Endothelial cell (in vitro differentiated cells): Measurements from ENCODE around the gene KCNJ13. TPM values are rescaled to one million over a fixed set of nuclear protein-coding genes. Genes with fewer than 3 reads are reported as not detected.

Source experiments
- DNase-seq: peaks from one replicate; pipeline ENCODE4 v3.0.0; 2021; ENCODE audit warnings: low spot score
- H3K27ac Mint-ChIP-seq: one replicate; pipeline ENCODE4 v1.8.0; 2021; ENCODE audit warnings: mixed read lengths, inconsistent platforms; ENCODE audit not compliant: unreplicated experiment
- H3K27me3 Mint-ChIP-seq: one replicate; pipeline ENCODE4 v1.8.0; 2021; ENCODE audit warnings: mild to moderate bottlenecking, moderate library complexity, mixed read lengths, inconsistent platforms; ENCODE audit not compliant: unreplicated experiment
- H3K36me3 Mint-ChIP-seq: one replicate; pipeline ENCODE4 v1.8.0; 2021; ENCODE audit warnings: mild to moderate bottlenecking, low read depth, mixed read lengths, inconsistent platforms; ENCODE audit not compliant: unreplicated experiment
- H3K4me1 Mint-ChIP-seq: one replicate; pipeline ENCODE4 v1.8.0; 2021; ENCODE audit warnings: mild to moderate bottlenecking, mixed read lengths, inconsistent platforms; ENCODE audit not compliant: unreplicated experiment
- H3K4me3 Mint-ChIP-seq: one replicate; pipeline ENCODE4 v1.8.0; 2021; ENCODE audit warnings: mild to moderate bottlenecking, mixed read lengths, inconsistent platforms; ENCODE audit not compliant: unreplicated experiment
- H3K9me3 Mint-ChIP-seq: one replicate; pipeline ENCODE4 v1.8.0; 2021; ENCODE audit warnings: mixed read lengths, inconsistent platforms; ENCODE audit not compliant: unreplicated experiment
- total RNA-seq: library from RNA; stranded (reverse); fragmentation: NEBNext Ultra II Directional; extraction: Animal tissue kit (Norgen Biotek cat#: 25700); gene quantifications from one replicate; pipeline ENCODE4 v1.2.1, GENCODE V29; 2021; ENCODE audit not compliant: unreplicated experiment
- TF ChIP-seq, protein P1 (sequence below): fragments of 200-600 bp; sonication (generic); IDR thresholded peaks from one replicate; pipeline ENCODE4 v1.5.0; 2021; ENCODE audit warnings: antibody characterized with exemption; ENCODE audit not compliant: unreplicated experiment

KCNJ13 gene
- total RNA-seq, 1 donor from 2014 or later, result not detected

GRCh38 chr2:232794981-232795380 is 18.6 kb upstream of the KCNJ13 start:
- H3K27me3 Mint-ChIP-seq, result no peaks in the 10 kb centered on the region
- peaks cover 22% of the 10 kb centered on the region for H3K36me3 Mint-ChIP-seq
- no peak overlapping the region for H3K27ac Mint-ChIP-seq
- DNase-seq, result no peak
- TF ChIP-seq, protein P1, sequence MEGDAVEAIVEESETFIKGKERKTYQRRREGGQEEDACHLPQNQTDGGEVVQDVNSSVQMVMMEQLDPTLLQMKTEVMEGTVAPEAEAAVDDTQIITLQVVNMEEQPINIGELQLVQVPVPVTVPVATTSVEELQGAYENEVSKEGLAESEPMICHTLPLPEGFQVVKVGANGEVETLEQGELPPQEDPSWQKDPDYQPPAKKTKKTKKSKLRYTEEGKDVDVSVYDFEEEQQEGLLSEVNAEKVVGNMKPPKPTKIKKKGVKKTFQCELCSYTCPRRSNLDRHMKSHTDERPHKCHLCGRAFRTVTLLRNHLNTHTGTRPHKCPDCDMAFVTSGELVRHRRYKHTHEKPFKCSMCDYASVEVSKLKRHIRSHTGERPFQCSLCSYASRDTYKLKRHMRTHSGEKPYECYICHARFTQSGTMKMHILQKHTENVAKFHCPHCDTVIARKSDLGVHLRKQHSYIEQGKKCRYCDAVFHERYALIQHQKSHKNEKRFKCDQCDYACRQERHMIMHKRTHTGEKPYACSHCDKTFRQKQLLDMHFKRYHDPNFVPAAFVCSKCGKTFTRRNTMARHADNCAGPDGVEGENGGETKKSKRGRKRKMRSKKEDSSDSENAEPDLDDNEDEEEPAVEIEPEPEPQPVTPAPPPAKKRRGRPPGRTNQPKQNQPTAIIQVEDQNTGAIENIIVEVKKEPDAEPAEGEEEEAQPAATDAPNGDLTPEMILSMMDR, result no peak
- no peaks in the 10 kb centered on the region for H3K9me3 Mint-ChIP-seq
- no peaks in the 10 kb centered on the region for H3K4me1 Mint-ChIP-seq
- H3K4me3 Mint-ChIP-seq, result no peak overlapping the region

GRCh38 chr2:232793271-232793670 is 16.9 kb upstream of the KCNJ13 start:
- TF ChIP-seq, protein P1, result no peak
- Mint-ChIP-seq H3K9me3 (no peaks in the 10 kb centered on the region), H3K27ac (no peak overlapping the region), H3K36me3 (peaks cover 22% of the 10 kb centered on the region), H3K4me1 (no peaks in the 10 kb centered on the region), H3K4me3 (no peak overlapping the region), H3K27me3 (no peaks in the 10 kb centered on the region)
- DNase-seq, result no peak

DNA sequence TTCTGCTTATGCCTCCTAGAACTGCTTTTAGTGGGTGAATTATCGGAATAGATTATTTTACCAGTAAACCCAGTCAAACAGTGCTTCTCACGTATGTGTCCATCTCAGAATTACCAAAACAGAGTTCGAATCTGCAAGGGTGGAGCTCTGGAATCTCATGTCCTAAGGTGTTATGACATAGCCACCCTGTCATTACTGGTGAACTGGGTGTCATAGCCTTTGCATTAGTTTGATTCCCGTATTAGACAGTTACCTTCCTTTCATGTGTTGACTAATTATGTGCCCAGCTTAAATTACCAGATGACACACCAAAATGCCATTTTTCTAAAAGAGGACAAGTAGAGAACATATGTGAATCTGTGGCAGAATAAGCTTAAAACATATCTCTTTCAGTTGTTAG is 15.2 kb upstream of the KCNJ13 start:
- Mint-ChIP-seq H3K4me3 (no peak overlapping the region), H3K9me3 (no peaks in the 10 kb centered on the region), H3K4me1 (no peaks in the 10 kb centered on the region)

GRCh38 chr2:232789082-232789481 is 12.7 kb upstream of the KCNJ13 start:
- Mint-ChIP-seq H3K4me1 (no peaks in the 10 kb centered on the region), H3K27ac (no peak overlapping the region), H3K9me3 (no peaks in the 10 kb centered on the region), H3K36me3 (peaks cover 18% of the 10 kb centered on the region), H3K27me3 (no peaks in the 10 kb centered on the region), H3K4me3 (no peak overlapping the region)
- DNase-seq, result no peak
- TF ChIP-seq, protein P1, result no peak

More for the DNA sequence above, 15.2 kb upstream of the KCNJ13 start:
- H3K36me3 Mint-ChIP-seq, result peaks cover 18% of the 10 kb centered on the region
- DNase-seq, result no peak
- no peak overlapping the region for H3K27ac Mint-ChIP-seq
- no peaks in the 10 kb centered on the region for H3K27me3 Mint-ChIP-seq
- TF ChIP-seq, protein P1, result no peak

DNA sequence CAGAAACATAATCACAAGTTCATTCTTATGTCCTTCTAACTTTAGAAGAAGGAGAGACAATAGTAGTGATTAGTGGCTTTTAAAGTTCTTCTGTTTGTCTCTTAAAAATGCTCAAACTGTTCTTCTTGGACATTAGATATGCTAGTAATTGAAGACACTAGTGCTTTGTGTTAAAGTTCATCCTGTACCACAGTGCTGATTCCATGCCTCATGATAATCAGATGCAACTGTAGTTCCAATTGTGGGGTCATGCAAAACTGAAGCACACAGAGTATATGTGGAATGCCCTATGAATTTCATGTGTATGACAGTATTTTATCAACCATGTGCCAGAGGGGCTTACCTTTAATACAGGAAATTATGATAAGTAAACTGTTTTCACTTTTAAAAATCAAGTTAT is 11.4 kb upstream of the KCNJ13 start:
- TF ChIP-seq, protein P1, result no peak
- DNase-seq, result no peak
- no peaks in the 10 kb centered on the region for H3K27me3 Mint-ChIP-seq
- peaks cover 18% of the 10 kb centered on the region for H3K36me3 Mint-ChIP-seq
- H3K4me3 Mint-ChIP-seq, result no peak overlapping the region
- no peaks in the 10 kb centered on the region for H3K9me3 Mint-ChIP-seq
- H3K4me1 Mint-ChIP-seq, result no peaks in the 10 kb centered on the region
- no peak overlapping the region for H3K27ac Mint-ChIP-seq
